ENCODE results near the gene MAGI2. TPM values are rescaled to one million over a fixed set of nuclear protein-coding genes. Genes with fewer than 3 reads are reported as not detected.

The MAGI2 gene
- total RNA-seq, 1 donor from 2014 or later, result 10.7 TPM

GRCh38 chr7:78265486-78265885 is 1188.0 kb downstream of the MAGI2 start:
- TF ChIP-seq CTCF (IDR thresholded peaks at IDR 0.05), result no peak
- H3K36me3 Mint-ChIP-seq (ENCODE audit: unreplicated experiment), result no peaks in the 10 kb centered on the region
- DNase-seq (ENCODE audit: extremely low spot score, unreplicated experiment), result no peak
- H3K4me1 Mint-ChIP-seq (ENCODE audit: unreplicated experiment), result no peaks in the 10 kb centered on the region
- H3K4me3 Mint-ChIP-seq (ENCODE audit: unreplicated experiment), result no peak overlapping the region
- H3K27ac Mint-ChIP-seq (ENCODE audit: unreplicated experiment), result no peak overlapping the region
- H3K9me3 Mint-ChIP-seq (ENCODE audit: unreplicated experiment), result peaks cover 5% of the 10 kb centered on the region
- H3K27me3 Mint-ChIP-seq (ENCODE audit: unreplicated experiment), result peaks cover 2% of the 10 kb centered on the region

- DNase-seq (ENCODE audit: extremely low spot score, unreplicated experiment), result no peak
- Mint-ChIP-seq H3K4me3 (ENCODE audit: unreplicated experiment) (no peak overlapping the region), H3K36me3 (ENCODE audit: unreplicated experiment) (no peaks in the 10 kb centered on the region), H3K4me1 (ENCODE audit: unreplicated experiment) (no peaks in the 10 kb centered on the region), H3K9me3 (ENCODE audit: unreplicated experiment) (peaks cover under 1% of the 10 kb centered on the region), H3K27ac (ENCODE audit: unreplicated experiment) (no peak overlapping the region), H3K27me3 (ENCODE audit: unreplicated experiment) (peaks cover 2% of the 10 kb centered on the region)
- no peak for TF ChIP-seq CTCF (IDR thresholded peaks at IDR 0.05)
Measured at GRCh38 chr7:78265071-78265470, 1188.4 kb downstream of the MAGI2 start.

GRCh38 chr7:78264105-78264504 is 1189.4 kb downstream of the MAGI2 start:
- no peak overlapping the region for H3K27ac Mint-ChIP-seq (ENCODE audit: unreplicated experiment)
- H3K9me3 Mint-ChIP-seq (ENCODE audit: unreplicated experiment), result no peaks in the 10 kb centered on the region
- DNase-seq (ENCODE audit: extremely low spot score, unreplicated experiment), result no peak
- H3K27me3 Mint-ChIP-seq (ENCODE audit: unreplicated experiment), result peaks cover 2% of the 10 kb centered on the region
- no peaks in the 10 kb centered on the region for H3K4me1 Mint-ChIP-seq (ENCODE audit: unreplicated experiment)
- no peak overlapping the region for H3K4me3 Mint-ChIP-seq (ENCODE audit: unreplicated experiment)
- no peaks in the 10 kb centered on the region for H3K36me3 Mint-ChIP-seq (ENCODE audit: unreplicated experiment)
- no peak for TF ChIP-seq CTCF (IDR thresholded peaks at IDR 0.05)

- H3K27me3 Mint-ChIP-seq (ENCODE audit: unreplicated experiment), result peaks cover 2% of the 10 kb centered on the region
- H3K9me3 Mint-ChIP-seq (ENCODE audit: unreplicated experiment), result no peaks in the 10 kb centered on the region
- H3K4me1 Mint-ChIP-seq (ENCODE audit: unreplicated experiment), result no peaks in the 10 kb centered on the region
- H3K36me3 Mint-ChIP-seq (ENCODE audit: unreplicated experiment), result no peaks in the 10 kb centered on the region
- no peak overlapping the region for H3K27ac Mint-ChIP-seq (ENCODE audit: unreplicated experiment)
- TF ChIP-seq CTCF (IDR thresholded peaks at IDR 0.05), result no peak
- DNase-seq (ENCODE audit: extremely low spot score, unreplicated experiment), result no peak
- H3K4me3 Mint-ChIP-seq (ENCODE audit: unreplicated experiment), result no peak overlapping the region
Measured at GRCh38 chr7:78261739-78262138, 1191.7 kb downstream of the MAGI2 start.

GRCh38 chr7:78261302-78261701 is 1192.2 kb downstream of the MAGI2 start:
- Mint-ChIP-seq H3K9me3 (ENCODE audit: unreplicated experiment) (no peaks in the 10 kb centered on the region), H3K27ac (ENCODE audit: unreplicated experiment) (no peak overlapping the region), H3K4me1 (ENCODE audit: unreplicated experiment) (no peaks in the 10 kb centered on the region), H3K27me3 (ENCODE audit: unreplicated experiment) (peaks cover 2% of the 10 kb centered on the region), H3K36me3 (ENCODE audit: unreplicated experiment) (no peaks in the 10 kb centered on the region), H3K4me3 (ENCODE audit: unreplicated experiment) (no peak overlapping the region)
- DNase-seq (ENCODE audit: extremely low spot score, unreplicated experiment), result no peak
- TF ChIP-seq CTCF (IDR thresholded peaks at IDR 0.05), result no peak

All from osteocyte (in vitro differentiated cells).